RKO (cell line): ENCODE measurements around the gene ESR2.

Experiments used
- DNase-seq: peaks from one replicate; pipeline ENCODE4 v3.0.0-alpha.2; 2016; ENCODE audit warnings: low spot score

ESR2 gene

DNA sequence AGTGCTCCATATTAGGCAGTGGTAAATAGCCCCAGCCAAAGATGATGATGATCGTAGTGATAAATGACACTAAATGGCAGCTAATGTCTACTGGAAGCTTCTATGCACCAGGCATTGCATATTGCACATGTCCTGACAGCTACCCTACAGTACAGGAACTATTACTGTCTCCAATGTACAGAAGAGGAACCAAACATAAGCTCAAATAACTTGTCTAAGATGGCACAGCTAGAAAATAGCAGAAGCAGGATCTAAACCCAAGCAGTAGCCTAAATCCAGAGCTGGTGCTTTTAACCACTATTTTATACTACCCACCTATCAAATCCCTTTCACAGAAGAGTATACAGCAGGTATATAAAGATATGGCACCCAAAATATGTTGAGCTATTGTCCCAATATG is 28.9 kb downstream of the ESR2 start:
- DNase-seq = no peak

DNA sequence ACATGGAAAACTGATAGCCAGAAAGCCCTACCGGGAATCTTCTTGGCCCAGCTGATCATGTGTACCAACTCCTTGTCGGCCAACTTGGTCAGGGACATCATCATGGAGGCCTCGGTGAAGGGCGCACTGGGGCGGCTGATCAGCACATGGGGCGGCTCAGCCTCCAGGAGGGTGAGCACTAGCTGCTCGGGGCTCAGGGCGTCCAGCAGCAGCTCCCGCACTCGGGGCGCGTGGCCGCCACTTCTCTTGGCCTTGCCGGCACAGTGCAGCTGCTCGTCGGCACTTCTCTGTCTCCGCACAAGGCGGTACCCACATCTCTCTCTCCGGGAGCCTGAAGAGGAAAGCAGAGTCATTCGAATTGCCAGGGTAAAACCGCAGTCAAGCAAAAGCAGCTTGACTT is 33.8 kb downstream of the ESR2 start:
- no peak for DNase-seq

DNA sequence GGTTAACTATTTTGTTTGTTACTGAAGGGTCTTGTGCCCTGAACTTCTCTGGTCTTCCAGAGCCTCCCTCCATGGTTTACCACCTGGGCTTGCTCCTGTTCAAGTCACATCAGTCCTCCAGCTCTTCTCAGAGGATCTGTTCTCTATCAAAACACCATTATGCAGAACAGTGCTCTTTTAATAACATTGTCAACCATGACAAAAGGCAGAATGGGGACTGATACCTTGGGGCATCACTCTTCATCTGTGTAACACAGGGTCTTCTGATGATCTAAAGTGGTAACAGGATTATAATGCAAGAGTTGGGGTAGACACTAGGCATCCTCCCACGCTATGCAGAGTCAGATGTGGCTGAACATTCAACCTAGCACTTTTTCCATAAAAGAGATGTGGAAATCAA is 38.4 kb downstream of the ESR2 start:
- DNase-seq = no peak

DNA sequence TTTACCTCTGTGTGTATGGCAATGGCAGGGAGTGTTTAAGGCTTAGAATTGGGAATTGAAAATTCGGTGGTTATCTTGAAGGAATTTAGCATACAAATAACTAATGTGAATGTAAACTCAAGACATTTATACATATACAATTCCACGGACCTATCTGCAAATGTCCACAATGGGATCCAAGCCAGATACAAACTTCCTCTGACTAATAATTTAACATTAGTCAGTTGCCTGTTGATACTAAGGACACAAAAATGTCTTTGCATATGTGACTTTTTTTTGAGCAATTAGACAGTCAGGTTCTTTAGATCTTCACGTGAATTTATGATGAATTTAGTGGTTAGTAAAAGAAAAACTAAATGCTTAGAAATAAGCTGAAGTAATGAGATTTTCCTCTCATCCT is 40.5 kb downstream of the ESR2 start:
- peak; percentile 84 for DNase-seq

DNA sequence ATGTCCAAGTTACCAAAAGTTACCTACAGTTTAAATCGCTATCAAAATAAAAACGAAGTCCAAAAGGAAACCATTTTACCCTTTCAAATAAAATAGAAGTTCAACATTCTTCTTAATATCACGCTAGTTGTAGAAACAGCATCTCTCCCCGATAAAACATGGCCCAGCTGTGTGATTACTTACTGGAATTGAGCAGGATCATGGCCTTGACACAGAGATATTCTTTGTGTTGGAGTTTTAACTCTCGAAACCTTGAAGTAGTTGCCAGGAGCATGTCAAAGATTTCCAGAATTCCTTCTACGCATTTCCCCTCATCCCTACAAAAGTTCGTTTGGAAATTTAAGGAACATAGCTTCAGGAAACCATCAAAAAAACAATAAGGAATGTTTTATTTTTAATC is 44.8 kb downstream of the ESR2 start:
- no peak for DNase-seq

DNA sequence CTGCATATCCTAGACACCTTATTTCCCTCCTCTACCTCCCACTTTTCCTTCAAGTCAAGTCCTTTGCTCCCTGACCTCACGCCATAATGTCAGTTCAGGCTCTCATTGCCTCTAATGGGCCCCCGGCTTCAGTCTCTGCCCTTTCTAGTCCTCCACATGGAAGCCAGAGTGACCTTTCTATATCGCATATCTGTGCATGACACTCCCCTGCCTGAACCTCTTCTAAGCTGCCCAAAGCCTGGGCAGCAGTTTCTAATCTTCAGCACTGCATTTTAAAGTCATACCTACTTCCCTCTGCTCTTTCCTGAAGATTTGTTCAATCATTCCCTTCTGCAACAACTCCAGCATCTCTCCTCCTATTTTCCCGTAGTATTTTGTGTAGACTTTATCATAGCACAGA is 45.5 kb downstream of the ESR2 start:
- no peak for DNase-seq

DNA sequence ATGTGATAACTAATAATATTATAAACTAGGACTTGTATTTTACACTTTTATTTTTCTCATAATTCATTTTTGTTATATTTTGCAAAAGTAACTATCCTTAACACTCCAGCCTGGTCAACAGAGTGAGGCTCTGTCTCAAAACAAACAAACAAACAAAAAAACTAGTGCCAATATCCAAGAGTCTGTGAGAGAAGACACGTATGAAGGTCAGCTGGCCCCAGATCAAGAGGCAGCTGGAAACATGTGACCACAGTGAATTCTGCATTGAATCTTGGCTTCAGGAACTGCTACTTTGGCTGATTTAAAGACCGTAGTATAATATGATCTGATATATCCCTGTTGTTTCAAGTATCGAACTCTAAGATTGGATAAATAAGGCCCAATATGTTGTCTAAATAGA is 47.0 kb downstream of the ESR2 start:
- DNase-seq = no peak

DNA sequence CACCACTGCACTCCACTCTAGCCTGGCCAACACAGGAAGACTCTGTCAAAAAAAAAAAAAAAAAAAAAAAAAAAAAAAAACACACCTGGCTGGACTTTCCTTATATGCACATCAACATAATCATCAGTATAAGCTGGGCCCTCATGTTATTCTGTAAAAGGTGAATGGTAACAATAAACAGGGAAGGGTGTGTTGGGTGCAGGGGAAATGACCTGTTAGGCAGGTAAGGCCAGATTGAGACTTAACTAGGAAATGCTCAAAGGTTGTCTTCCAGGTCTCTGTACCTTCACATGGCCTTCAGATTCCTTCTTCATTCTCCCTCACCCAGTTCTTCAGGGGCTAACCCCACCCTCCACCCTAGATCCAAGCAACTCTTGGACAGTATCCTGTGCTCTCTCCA is 47.5 kb downstream of the ESR2 start:
- no peak for DNase-seq

DNA sequence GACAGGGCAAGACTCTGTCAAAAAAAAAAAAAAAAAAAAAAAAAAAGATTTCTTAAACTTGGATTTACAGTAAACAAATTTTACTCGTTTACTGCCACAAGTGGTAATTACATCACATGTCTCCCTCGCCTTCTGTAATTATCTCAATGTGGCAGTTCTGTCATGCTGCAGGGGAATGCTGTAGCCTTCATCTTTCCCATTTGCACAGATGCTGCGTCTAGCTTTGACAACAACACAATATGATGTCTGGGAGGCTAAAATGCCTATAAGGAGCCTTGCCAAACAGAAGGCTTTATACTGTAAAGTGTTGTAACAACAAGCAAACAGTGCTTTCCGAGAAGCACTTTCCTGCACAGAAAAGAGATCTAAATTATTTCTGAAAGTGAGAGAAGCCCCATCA is 48.7 kb downstream of the ESR2 start:
- no peak for DNase-seq

DNA sequence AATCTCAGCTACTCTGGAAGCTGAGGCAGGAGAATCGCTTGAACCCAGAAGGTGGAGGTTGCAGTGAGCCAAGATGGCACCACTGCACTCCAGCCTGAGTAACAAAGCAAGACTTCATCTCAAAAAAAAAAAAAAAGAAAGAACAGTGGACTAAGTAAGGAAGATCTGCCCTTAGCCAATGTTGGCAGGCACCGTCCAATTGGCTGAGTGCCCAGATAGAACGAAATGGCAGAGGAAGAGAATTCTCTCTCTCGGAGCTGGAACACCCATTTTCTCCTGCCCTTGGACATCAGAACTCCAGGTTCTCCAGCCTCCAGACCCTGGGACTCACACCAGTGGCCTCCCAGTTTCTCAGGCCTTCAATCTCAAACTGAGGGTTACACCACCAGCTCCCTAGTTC is 49.9 kb downstream of the ESR2 start:
- no peak for DNase-seq

DNA sequence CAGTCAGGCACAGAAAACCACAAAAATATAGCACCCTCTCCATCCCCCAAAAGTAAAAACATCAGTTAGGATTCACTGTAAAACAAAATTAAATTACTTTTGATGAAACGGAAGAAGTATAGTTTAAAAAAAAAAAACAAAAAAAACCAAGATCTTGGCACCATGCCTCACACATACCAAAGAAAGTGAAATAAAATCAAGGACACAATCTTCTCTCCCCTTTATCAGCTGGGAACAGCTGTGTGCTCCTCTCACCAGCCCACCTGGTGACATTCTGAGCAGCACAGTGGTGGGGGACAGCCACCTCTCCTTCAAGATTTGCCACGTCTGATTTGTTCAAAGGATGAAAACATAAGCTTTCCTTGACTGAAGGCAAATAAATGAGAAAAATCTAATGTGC is 55.5 kb downstream of the ESR2 start:
- DNase-seq = no peak

DNA sequence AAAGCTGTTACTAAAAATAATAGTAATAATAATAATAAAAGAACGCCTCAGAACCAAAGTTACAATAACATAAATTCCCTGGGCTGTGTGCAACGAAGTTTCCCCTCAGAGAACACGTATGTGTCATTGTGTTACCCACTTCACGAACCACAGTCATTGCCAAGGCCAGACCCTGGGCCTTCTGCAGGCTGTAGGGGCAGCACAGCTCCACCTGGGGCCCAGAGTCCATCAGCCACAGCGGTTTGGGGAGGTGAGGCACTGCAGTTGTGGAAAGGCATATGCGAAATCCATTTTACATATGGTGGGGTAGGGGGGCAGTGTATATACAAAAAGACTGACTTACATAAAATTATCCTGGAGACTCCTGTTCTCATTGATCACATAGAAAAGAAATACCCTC is 56.1 kb downstream of the ESR2 start:
- no peak for DNase-seq

DNA sequence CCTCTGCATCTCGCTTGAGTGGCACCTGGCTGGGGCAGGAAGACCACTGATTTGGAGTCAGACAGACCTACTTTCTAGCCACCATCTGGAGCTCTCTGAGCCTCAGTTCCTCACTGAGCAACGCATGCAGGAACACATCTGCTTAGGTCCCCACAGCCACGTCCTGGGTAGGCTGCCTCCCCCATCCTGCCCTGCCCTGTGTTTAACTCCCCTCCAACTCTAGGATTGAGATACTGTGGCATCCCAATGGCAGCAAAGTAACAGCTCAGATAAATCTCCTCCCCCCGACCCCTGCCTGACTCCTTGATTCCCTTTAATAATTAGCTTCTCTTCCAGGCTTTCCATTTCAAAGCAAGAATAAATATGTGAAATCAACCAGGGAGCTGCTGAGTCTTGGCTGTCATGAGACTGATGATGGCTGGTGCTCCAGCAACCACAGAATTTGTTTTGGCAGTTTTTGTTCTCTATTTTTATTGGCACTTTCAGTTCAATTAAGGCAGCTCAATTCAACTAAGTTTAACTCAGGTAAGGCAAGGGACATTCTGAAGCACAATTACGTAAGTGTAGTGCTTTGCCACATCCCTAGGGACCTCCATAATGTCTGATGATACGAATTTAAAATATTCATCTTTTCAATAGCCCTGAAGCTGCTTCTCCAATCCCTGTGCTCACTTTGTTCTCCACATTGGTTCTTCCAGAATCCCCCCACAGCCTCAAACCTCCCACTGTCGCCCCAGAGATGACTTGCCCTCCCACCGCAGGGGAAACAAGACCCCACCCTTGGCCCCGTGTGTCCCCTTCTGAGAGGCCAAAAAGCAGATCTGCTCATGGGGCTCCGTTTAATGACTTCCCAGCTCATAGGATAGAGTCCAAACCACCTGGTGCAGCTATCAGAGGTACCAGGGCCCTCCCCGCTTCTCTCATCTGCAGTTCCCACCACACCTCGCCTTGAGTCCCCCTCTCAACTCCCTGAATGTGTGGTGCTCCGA is 58.2 kb downstream of the ESR2 start:
- DNase-seq = no peak

DNA sequence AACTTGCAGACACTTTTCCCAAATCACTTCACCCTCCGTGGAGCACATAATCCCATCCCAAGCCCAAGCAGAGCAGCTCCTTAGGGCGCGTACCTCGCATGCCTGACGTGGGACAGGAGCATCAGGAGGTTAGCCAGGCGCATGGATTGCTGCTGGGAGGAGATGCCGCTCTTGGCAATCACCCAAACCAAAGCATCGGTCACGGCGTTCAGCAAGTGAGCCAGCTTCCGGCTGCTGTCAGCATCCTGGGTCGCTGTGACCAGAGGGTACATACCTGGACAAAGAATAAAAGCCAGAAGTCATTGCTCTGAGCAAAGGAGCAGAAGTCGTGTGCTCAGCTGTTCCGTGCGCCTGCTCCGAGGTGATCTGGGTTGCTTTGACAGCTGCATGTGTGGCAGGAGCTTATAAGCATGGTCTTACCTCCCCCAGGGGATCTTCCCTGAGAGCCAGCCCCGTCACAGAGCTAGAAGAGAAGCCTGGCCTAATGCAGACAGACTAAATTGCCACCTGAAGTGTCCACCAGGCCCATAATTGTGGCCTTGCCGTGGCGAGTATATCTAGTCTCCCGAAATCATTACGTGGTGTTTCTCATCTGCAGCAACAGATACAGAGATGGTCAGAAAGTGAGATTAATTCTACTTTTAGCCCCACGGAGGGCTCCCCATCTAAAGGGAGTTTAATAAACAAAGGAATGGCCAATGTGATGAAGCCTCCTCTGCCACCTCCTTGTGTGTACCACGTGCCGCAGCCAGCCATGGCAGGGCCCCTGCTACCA is 59.1 kb downstream of the ESR2 start:
- DNase-seq = no peak

DNA sequence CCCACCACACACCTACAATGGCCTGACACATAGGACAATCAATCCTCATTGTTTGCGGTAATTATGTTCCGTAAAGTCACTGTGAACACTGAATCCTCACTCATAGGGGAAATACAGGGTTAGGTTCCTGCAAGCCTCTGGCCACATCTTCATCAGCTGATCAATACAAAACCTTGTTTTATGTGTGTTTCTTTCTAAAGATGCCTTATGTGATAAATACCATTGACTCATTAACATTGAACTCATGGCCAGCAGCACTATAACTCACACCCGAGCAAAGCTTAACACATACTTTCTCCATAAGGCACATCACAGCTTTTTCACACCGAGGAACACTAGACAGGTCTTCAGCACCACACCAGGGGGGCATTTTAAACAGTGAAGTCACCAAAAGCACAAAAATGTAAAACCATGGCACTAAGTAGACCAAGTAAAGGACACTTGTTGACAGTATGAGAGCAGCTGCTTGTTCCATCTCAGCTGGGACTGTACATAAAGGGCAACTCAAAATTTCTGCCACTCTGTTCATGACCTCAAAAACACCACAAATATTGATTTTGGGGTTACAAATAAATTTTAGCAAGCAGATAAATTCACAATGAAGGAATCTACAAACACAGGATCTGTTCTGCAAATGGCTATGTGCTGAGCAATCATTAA is 60.5 kb downstream of the ESR2 start:
- no peak for DNase-seq

DNA sequence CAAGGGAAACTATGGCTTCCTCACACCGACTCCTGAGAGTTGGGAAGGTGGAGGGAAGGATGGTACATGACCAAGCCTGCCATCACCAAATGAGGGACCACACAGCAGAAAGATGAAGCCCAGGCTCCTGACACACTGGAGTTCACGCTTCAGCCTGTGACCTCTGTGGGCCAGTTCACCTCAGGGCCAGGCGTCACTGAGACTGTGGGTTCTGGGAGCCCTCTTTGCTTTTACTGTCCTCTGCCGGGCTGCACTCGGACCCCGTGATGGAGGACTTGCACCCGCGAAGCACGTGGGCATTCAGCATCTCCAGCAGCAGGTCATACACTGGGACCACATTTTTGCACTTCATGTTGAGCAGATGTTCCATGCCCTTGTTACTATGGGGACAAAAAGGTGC is 61.2 kb downstream of the ESR2 start:
- DNase-seq = no peak

DNA sequence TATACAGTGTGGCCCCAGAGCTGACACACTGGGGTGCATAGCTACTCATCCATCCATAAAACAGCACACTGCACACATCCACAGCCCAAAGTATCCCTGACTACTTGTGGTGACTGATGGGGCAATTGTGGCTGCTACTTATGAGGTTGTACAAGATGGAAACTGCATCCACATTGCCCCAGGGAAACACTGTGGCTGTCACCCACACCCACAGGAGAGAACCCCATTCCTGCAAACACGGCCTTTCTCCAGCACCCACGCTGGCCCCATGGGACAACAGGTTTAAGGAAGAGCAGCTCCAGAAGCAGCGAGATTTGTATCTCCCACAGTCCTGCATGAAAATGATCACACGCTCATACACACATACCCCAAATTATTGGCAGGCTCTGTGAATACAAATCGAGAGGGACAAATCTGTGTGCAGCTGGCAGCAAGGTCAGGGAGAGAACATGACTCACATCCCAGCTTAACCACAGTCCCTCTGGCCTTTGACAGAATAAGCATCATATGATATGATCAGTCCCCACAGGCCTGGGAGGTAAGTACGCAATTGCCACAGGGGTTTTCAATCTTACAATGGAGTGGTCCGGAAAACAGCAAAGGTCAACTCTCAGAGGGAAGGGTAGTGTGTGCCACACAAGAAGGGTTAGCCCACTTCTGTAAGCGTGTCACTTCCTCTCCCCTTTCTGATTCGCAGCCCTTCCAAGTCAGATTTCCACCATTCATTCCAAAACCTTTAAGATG is 61.9 kb downstream of the ESR2 start:
- DNase-seq = peak; percentile 31

DNA sequence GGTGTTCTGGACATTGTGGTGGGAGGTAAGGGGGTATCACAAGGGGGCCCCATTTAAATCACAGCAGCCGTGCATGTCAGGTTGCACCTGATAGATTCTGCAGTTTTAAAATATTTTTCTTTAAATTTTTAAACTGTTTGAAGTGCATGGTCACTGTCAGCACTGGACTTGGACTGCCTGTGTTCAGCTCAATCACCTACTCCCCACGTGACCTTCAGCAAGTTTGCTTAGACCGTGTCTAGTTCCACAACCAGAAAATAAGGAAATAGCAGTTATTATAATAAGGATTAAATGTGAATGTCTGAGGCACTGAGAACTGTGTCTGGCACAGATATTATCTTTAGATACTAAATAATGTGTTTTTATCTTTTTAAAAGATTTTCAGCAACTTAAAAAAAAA is 64.7 kb downstream of the ESR2 start:
- no peak for DNase-seq

DNA sequence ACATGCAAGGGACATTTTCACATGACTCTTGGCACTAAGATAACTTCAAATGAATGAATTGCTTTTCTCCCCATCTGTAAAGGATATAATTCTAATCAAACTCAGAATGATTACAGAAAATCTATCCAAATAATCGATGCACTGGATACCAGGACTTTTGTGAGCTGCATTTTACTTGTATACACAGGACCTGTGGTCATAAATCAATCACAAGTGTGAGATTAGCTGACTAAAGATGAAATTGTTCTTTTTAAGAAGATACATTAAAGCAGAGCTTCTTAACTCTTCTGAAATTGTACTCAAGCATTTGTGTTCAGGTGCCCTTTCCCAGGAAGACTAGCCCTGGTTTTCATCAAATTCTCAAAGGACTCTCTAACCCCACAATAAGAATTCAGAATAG is 66.3 kb downstream of the ESR2 start:
- DNase-seq = no peak

DNA sequence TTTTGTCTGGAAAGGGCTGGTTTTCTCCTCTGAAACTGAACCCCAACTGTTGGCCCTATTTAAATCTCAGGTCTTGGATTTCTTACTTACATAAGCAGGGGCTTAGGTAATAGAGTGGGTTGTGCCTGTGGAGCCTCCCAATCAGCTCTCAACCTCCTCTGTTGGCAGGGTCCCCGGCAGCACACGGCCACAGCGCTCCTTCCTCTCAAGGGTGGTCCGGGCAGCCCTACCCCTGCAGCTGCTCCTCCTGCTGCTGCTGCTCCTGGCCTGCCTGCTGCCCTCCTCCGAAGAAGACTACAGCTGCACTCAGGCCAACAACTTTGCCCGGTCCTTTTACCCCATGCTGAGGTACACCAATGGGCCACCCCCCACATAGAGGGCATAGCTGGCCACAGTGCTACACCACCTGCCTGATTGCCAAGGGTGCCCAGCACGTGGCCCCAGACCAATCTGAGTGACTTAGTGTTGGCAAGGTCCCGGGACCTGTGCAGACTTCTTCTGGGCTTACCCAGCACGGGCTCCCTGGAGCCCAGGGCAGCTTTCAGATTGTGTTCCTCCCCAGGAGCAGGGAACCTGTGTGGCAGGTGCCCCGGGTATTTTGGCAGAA is 68.9 kb downstream of the ESR2 start:
- DNase-seq = no peak

DNA sequence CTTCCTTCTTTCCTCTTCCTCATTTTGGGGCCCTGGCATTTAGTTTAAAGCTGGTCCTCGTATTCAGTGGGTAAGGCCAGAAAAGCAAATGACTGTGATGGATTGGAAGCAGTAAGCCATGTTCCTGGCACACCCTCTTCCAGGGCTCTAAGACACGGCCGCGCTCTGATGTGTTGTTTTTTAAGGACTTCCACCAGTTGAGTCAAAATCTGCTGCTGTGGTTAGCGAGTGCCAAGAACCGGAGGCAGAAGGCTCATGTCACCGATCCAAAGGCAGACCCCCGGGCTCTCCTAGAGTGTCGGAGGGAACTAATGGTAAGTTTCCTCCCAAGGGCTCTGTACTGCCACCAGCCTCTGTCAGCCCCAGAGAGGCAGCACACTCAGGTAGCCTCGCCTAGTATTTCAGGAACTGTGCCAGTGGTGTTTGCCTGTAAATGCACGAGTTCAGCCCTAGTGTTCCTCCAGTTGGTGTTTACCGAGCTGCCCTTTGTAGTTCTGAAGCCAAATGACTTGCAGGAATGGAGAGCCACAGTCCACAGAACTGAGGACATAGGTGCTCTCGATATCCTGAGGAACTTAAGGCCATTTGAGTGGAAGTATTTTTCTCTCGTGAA is 72.7 kb downstream of the ESR2 start:
- no peak for DNase-seq
